GM12865 (cell line): Measurements from ENCODE around the gene CAV2.
A peak's percentile ranks its signal among the peaks of the same experiment; 100 is the strongest.

Source experiments
- DNase-seq: peaks from one replicate; pipeline ENCODE4 v3.0.0; 2010; ENCODE audit warnings: low read depth
- H3K4me3 ChIP-seq: 2 replicates; pipeline ENCODE4 v1.5.1; 2011; ENCODE audit warnings: mild to moderate bottlenecking, low read depth, low read length, control low read depth
- TF ChIP-seq, protein P1 (sequence below): IDR thresholded peaks from 2 replicates; pipeline ENCODE4 v1.5.1; 2011; ENCODE audit warnings: low read length, control low read depth, low read depth, inconsistent platforms; ENCODE audit not compliant: insufficient read depth; ENCODE audit errors: missing control alignments

The CAV2 gene

GRCh38 chr7:116494472-116494871, 5.1 kb upstream of the CAV2 start:
- no peak overlapping the region for H3K4me3 ChIP-seq
- no peak for DNase-seq
- TF ChIP-seq, protein P1, sequence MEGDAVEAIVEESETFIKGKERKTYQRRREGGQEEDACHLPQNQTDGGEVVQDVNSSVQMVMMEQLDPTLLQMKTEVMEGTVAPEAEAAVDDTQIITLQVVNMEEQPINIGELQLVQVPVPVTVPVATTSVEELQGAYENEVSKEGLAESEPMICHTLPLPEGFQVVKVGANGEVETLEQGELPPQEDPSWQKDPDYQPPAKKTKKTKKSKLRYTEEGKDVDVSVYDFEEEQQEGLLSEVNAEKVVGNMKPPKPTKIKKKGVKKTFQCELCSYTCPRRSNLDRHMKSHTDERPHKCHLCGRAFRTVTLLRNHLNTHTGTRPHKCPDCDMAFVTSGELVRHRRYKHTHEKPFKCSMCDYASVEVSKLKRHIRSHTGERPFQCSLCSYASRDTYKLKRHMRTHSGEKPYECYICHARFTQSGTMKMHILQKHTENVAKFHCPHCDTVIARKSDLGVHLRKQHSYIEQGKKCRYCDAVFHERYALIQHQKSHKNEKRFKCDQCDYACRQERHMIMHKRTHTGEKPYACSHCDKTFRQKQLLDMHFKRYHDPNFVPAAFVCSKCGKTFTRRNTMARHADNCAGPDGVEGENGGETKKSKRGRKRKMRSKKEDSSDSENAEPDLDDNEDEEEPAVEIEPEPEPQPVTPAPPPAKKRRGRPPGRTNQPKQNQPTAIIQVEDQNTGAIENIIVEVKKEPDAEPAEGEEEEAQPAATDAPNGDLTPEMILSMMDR, result no peak

DNA sequence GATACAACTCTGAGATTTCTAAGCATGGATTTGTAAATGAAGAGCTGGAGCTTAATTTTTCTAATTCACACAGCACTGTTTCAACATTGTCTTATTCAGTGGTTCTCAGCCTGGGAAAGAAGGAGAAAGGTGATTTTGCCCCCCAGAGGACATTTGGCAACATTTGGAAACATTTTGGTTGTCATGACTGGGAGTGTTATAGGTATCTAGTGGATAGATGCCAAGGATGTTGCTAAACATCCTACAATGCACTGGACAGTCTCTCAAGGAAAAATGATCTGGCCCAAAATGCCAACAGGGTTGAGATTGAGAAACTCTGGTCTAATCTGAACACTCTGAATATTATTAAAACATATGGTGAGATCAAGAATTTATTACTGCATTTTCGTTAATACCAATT, 3.8 kb upstream of the CAV2 start:
- DNase-seq, result no peak
- no peak overlapping the region for H3K4me3 ChIP-seq
- TF ChIP-seq, protein P1, result no peak

GRCh38 chr7:116496653-116497052, 2.9 kb upstream of the CAV2 start:
- TF ChIP-seq, protein P1, result no peak
- DNase-seq, result no peak
- H3K4me3 ChIP-seq, result no peak overlapping the region

DNA sequence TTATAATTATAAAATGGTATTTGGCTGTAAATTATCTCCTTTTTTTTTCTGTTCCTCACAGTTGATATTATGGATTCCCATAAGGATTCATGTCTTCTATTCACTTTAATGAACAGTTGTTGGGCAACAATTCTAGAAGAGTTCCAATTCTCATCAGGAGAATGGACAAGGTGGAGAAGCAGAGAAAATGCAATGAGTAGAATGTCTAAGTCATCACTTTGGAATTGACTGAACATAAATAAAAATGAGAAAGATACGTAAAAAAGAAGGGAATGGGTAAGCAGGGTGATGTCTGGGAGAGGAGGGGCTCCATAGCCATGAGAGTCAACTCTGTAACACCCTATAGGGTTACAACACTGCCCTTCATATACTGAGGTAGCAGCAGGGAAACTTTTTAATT, 1.8 kb upstream of the CAV2 start:
- no peak overlapping the region for H3K4me3 ChIP-seq
- TF ChIP-seq, protein P1, result no peak
- no peak for DNase-seq

DNA sequence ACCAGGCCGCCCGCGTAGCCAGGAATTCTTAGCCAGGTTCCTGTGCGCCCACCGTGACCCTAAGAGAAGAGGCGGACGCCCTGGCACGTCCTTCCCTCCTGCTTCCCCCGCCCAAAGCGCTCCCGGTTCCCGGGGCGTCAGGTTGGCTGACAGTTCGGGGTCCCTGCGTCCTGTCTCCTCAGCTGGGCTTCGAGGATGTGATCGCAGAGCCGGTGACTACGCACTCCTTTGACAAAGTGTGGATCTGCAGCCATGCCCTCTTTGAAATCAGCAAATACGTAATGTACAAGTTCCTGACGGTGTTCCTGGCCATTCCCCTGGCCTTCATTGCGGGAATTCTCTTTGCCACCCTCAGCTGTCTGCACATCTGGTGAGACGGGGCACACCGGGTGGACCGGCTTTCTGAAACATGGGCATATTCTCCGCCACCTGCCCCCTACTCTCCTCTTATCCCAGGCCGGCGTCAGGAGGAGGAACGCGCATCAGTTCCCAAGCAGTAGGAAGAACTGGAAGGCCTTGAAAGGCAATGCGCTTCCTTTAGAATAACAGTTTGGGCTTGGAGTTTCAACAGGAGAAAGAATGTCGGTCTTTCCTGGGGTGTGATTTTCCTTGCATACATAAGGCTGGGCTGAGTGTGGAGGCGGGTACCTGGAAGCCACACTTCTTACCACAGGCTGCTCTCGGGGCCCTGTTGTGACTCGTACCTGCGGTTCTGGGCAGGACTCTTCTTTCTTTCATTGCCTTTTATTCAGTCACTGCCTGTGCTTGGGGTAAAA, 728 bp downstream of the CAV2 start:
- DNase-seq, result peak; percentile 56
- peak overlapping the region; percentile 67 for H3K4me3 ChIP-seq
- TF ChIP-seq, protein P1, result no peak

GRCh38 chr7:116501425-116502167, 2.1 kb downstream of the CAV2 start:
- TF ChIP-seq, protein P1, result no peak
- no peak overlapping the region for H3K4me3 ChIP-seq
- DNase-seq, result no peak
